Adrenal gland (tissue), 12 donors: ENCODE data around the gene ERMP1. TPM values are rescaled to one million over a fixed set of nuclear protein-coding genes. Genes with fewer than 3 reads are reported as not detected.

ENCODE experiments used
- DNase-seq, 7 donors: peaks; one replicate each; pipeline ENCODE4 v3.0.0-alpha.2; 2019 to 2020
- H3K27ac ChIP-seq, 5 donors: fragments of 200-600 bp; sonication (generic) in 4 of 5; 1 replicate in 3 of 5; 2 replicates in 2 of 5; pipeline versions ENCODE4 v1.5.1 to v1.8.0; 2016 to 2020; ENCODE audit warnings: mild to moderate bottlenecking in 1 of 5
- H3K27me3 ChIP-seq: fragments of 200-600 bp; 2 replicates; pipeline ENCODE4 v1.8.0; 2021
- H3K36me3 ChIP-seq, 2 donors: fragments of 200-600 bp; replicated peaks in 1 of 2; 1 replicate in 1 of 2; 2 replicates in 1 of 2; pipeline versions ENCODE4 v1.5.1 to v1.8.0; 2018 to 2022
- H3K4me1 ChIP-seq, 2 donors: fragments of 200-600 bp; replicated peaks in 1 of 2; 1 replicate in 1 of 2; 2 replicates in 1 of 2; pipeline versions ENCODE4 v1.5.1 to v1.8.0; 2018 to 2021
- H3K4me3 ChIP-seq, 4 donors: fragments of 200-600 bp; sonication (generic) in 3 of 4; one replicate each; pipeline ENCODE4 v1.5.1; 2016 to 2018
- H3K9me3 ChIP-seq, 3 donors: fragments of 200-600 bp; sonication (generic) in 1 of 3; replicated peaks in 1 of 3; 1 replicate in 2 of 3; 2 replicates in 1 of 3; pipeline versions ENCODE4 v1.5.1 to v1.8.0; 2016 to 2021
- CTCF ChIP-seq, 6 experiments: fragments of 450-650 bp in 4 of 6; fragments of 200-600 bp in 2 of 6; sonication (generic) in 1 of 6; IDR thresholded peaks; 1 replicate in 5 of 6; 2 replicates in 1 of 6; pipeline versions ENCODE4 v1.5.1 to v1.8.0; 2016 to 2021; ENCODE audit warnings: antibody characterized with exemption in 6 of 6, mild to moderate bottlenecking in 2 of 6, moderate library complexity in 1 of 6
- POLR2A ChIP-seq, 2 donors: fragments of 450-650 bp; IDR thresholded peaks; one replicate each; pipeline ENCODE4 v1.6.1; 2017; ENCODE audit warnings: antibody characterized with exemption in 2 of 2, mild to moderate bottlenecking in 2 of 2, moderate library complexity in 1 of 2
- WGBS, 4 donors: extraction: QIAGEN DNeasy Blood & Tissue Kit in 2 of 4; methylation state at CpG; one replicate each; pipeline versions ENCODE4 v1.1.5 to v1.1.7; 2013 to 2017; 5-methylcytosine and 5-hydroxymethylcytosine counted together
- intact Hi-C, 2 donors: fragments of 100-400 bp; cut with DNase I; formaldehyde crosslinking; loops; one replicate each; pipeline versions ENCODE4 v1.14.1 to v1.15.0; 2022 to 2023
- polyA plus RNA-seq, 3 donors: library from polyadenylated mRNA; stranded (reverse); fragments of 200-250 nt in 2 of 3; fragments of 350-450 nt in 1 of 3; fragmentation: Illumina TruSeq in 1 of 3; extraction: RNeasy Lipid Tissue Mini Kit (QIAGEN cat#74804) in 1 of 3; gene quantifications; one replicate each; pipeline ENCODE4 v1.2.3, GENCODE V29; 2013 to 2014
- total RNA-seq, 9 donors: library from RNA; depleted of rRNA in 4 of 9; stranded (reverse); fragments of >200 nt in 4 of 9; fragments of 120-200 nt in 1 of 9; fragmentation: NEBNext Ultra II Directional in 1 of 9; extraction: Animal tissue kit (Norgen Biotek cat#: 25700) in 1 of 9; gene quantifications; one replicate each; pipeline versions ENCODE4 v1.1.0 to v1.2.4, GENCODE V29; 2013 to 2023
- donor health status: healthy with polysubstance abuse.
- donor health status: Bipolar disorder and iron deficiency.
- donor health status: DM: yes; HTN: yes; CAD: no.
- donor health status: DM: no; HTN: no; CAD: no.
- donor health status: DM: no; HTN: no; CAD: no.
- donor health status: DM: yes; HTN: yes; CAD: no.

ERMP1 gene
- total and polyA plus RNA-seq, 12 donors, result 6.0 to 120 (median 38.6) TPM

DNA sequence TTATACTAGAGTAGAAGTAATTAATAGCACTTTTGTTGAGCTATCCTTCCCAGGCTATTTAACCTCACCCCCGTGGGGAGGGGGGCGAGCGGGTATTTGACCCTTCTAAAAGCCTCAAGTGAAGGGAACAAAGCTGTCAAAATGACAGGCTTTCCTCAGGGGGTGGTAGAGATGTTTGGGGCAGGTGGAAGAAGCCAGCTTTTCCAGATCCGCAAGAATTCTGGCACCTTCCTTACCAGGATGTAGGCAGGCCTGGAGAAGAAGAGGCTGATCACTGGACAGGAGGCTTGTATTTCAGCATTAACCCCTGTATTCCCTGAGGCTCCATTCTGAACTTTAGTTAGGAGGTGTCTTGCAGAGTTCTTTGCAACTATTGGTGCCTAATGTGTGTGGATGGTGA lies 31.5 kb upstream of the ERMP1 start:
- Histone ChIP-seq H3K27me3 (no peaks in the 10 kb centered on the region), H3K36me3 (no peaks in the 10 kb centered on the region), H3K9me3 (no peaks in the 10 kb centered on the region), H3K4me3 (no peak overlapping the region), H3K27ac (no peak overlapping the region), H3K4me1 (peaks cover 7 to 8% of the 10 kb centered on the region in 2 donors)
- 89 to 100% (median 95%) methylated on average over 4 of the region's 4 CpGs for WGBS, 4 donors
- intact Hi-C loops, result no loop called here
- TF ChIP-seq CTCF (IDR thresholded peaks at IDR 0.05), result no peak
- no peak for TF ChIP-seq POLR2A (IDR thresholded peaks at IDR 0.05)
- DNase-seq, result no peak

DNA sequence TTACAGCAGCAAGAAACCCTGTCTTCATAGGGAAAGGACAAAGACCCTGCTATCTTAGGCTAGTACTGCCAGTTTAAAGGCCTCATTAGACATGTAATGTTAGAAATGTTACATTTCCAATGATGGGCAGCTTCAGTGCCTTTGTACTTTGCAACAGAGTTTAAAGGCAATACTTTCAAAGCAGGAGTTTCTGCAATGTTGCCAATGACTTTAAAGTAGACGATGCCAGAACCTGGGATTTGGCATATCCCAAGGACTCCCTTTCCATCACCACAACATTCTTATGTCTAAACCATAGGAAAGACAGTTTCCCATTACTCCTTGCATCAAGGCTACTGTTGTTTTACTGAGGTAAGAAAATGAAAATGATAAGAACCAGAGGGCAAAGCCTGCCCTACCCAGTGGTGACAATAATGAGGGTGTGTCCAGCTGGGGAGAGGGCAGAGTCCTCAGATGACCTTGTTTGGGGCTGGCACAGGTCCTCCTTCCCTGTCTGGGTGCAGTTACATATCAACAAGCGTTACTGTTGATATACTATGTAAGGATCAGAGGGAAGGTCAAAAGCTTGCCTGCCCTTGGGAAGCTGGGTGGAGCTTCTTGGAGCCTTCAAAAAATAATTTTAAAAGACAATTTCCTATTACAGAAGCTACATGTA lies 30.3 kb upstream of the ERMP1 start:
- 36 to 51% (median 46%) methylated on average over 2 of the region's 2 CpGs for WGBS, 4 donors
- no peak overlapping the region for H3K4me3 ChIP-seq
- H3K9me3 ChIP-seq, result no peaks in the 10 kb centered on the region
- intact Hi-C loops, result no loop called here
- H3K27ac ChIP-seq, result peak overlapping the region in 1 of 5 donors; percentile 19
- no peaks in the 10 kb centered on the region for H3K36me3 ChIP-seq
- no peak for TF ChIP-seq POLR2A (IDR thresholded peaks at IDR 0.05)
- no peak for TF ChIP-seq CTCF (IDR thresholded peaks at IDR 0.05)
- peak in 4 of 7 donors; percentile 35 to 78 (median 72) for DNase-seq
- H3K27me3 ChIP-seq, result no peaks in the 10 kb centered on the region
- peaks cover 7 to 8% of the 10 kb centered on the region in 2 donors for H3K4me1 ChIP-seq

DNA sequence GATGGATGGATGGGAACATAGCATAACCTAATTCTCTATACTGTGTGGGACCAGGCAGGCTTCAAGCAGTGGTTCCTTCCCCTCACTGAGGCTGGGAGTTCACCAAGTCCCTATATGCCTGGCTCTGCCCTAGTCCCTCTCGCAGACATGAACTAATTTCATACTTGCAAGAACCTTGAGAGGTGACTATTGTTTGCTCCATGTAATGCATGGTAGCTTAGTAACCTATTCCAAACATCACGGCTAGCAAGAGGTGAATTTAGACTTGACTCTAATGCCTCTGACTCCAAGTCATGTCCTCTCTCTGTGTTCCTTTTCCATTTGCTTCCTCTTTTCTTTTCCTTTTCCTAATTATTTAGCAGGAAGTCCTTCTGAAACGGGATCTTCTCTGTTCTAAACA lies 25.9 kb upstream of the ERMP1 start:
- H3K27me3 ChIP-seq, result no peaks in the 10 kb centered on the region
- H3K4me3 ChIP-seq, result no peak overlapping the region
- intact Hi-C loops, result no loop called here
- H3K27ac ChIP-seq, result no peak overlapping the region
- no peak for DNase-seq
- no peaks in the 10 kb centered on the region for H3K36me3 ChIP-seq
- TF ChIP-seq POLR2A (IDR thresholded peaks at IDR 0.05), result no peak
- no peak for TF ChIP-seq CTCF (IDR thresholded peaks at IDR 0.05)
- H3K9me3 ChIP-seq, result no peaks in the 10 kb centered on the region
- H3K4me1 ChIP-seq, result peaks cover 6 to 8% of the 10 kb centered on the region in 2 donors
- 46 to 84% (median 50%) methylated on average over 3 of the region's 3 CpGs for WGBS, 4 donors

GRCh38 chr9:5857928-5858327 lies 25.0 kb upstream of the ERMP1 start:
- Histone ChIP-seq H3K36me3 (no peaks in the 10 kb centered on the region), H3K9me3 (no peaks in the 10 kb centered on the region), H3K4me3 (no peak overlapping the region), H3K4me1 (peaks cover 0 to under 1% of the 10 kb centered on the region in 2 donors), H3K27me3 (no peaks in the 10 kb centered on the region), H3K27ac (no peak overlapping the region)
- no peak for DNase-seq
- intact Hi-C loops, result no loop called here
- TF ChIP-seq POLR2A (IDR thresholded peaks at IDR 0.05) (no peak), CTCF (IDR thresholded peaks at IDR 0.05) (no peak)
